Measurements from ENCODE around the gene OTOF. TPM values are rescaled to one million over a fixed set of nuclear protein-coding genes. Genes with fewer than 3 reads are reported as not detected.

Gene OTOF
- total RNA-seq, 1 experiment from 2014 or later, result 0.10 TPM

DNA sequence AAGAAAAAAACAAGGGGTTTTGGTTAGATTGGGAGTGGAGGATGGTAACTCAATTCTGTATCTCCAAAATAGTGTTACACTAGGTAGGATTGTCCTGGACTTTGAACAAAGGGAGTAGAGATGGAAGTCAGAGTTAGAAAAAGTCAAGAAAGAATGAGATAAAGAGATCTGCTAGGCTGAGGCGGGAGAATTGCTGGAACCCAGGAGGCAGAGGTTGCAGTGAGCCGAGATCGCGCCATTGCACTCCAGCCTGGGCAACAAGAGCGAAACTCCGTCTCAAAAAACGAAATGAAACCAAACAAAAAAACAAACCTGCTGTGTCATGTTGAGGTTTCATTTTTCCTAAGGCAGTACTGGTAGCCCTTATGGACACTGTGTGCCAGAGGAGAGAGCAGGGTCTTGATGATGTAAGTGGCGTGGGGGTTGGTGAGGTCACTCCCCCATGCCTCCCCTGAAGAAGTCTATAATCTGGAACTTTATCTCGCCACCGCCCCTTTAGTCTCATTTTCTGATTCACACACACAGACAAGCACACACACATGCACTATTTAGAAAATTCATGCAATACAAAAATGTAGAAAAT, 65.7 kb downstream of the OTOF start:
- Histone ChIP-seq H3K9ac (ENCODE audit: low read length) (no peak overlapping the region), H3K4me3 (replicated peaks in 1 of 2; ENCODE audit: low read depth in 1 of 2, low read length in 2 of 2) (no peak overlapping the region), H2AFZ (ENCODE audit: low read depth, low read length, poor library complexity, severe bottlenecking) (no peak overlapping the region), H4K20me1 (ENCODE audit: insufficient read depth) (no peaks in the 10 kb centered on the region; the same call in 1 of the 2 replicates), H3K79me2 (ENCODE audit: insufficient read depth, low read length) (no peaks in the 10 kb centered on the region), H3K27me3 (ENCODE audit: insufficient read depth, low read length) (no peaks in the 10 kb centered on the region), H3K36me3 (ENCODE audit: control insufficient read depth in 1 of 2, insufficient read depth in 2 of 2, low read length in 2 of 2) (no peaks in the 10 kb centered on the region), H3K4me1 (ENCODE audit: control insufficient read depth in 1 of 2, insufficient read depth in 2 of 2, low read length in 2 of 2) (no peaks in the 10 kb centered on the region), H3K9me2 (ENCODE audit: insufficient read depth) (no peaks in the 10 kb centered on the region), H3K9me3 (ENCODE audit: control insufficient read depth in 1 of 2, insufficient read depth in 1 of 2, low read depth in 1 of 2, low read length in 2 of 2) (no peaks in the 10 kb centered on the region), H3K4me2 (ENCODE audit: low read length) (no peak overlapping the region), H3K27ac (ENCODE audit: low read depth, low read length) (no peak overlapping the region)
- no peak for DNase-seq (ENCODE audit: low read depth, low spot score)
- ChIA-PET RAD21 (ENCODE audit: low non-redundant PET in 1 of 2, low total read pairs in 2 of 2, uncharacterized antibody in 2 of 2, unreplicated experiment in 2 of 2) (no interaction called here), CTCF (no interaction called here), POLR2A (no interaction called here)
- no peak for ATAC-seq
- intact Hi-C loops (cut with micrococcal nuclease), result no loop called here
- TF ChIP-seq SP1 (IDR thresholded peaks at IDR 0.05; ENCODE audit: low read depth) (no peak), ZFX (IDR thresholded peaks at IDR 0.05) (no peak), CEBPB (IDR thresholded peaks at IDR 0.05; ENCODE audit: low read depth) (no peak), POLR2A (IDR thresholded peaks at IDR 0.05; ENCODE audit: borderline replicate concordance, extremely low read depth, insufficient read depth, insufficient read length) (no peak), CBX3 (IDR thresholded peaks at IDR 0.05; ENCODE audit: low read depth) (no peak), EZH2phosphoT487 (IDR thresholded peaks at IDR 0.05; ENCODE audit: borderline replicate concordance) (no peak), TCF7L2 (IDR thresholded peaks at IDR 0.05; ENCODE audit: borderline replicate concordance, extremely low read depth, insufficient read depth, insufficient read length) (no peak), RAD21 (IDR thresholded peaks at IDR 0.05; ENCODE audit: low read depth) (no peak), FOSL1 (IDR thresholded peaks at IDR 0.05; ENCODE audit: low read depth) (no peak), ELF1 (IDR thresholded peaks at IDR 0.05; ENCODE audit: borderline replicate concordance, low read depth) (no peak), ZNF274 (IDR thresholded peaks at IDR 0.05; ENCODE audit: low read depth, low read length) (no peak), EZH2 (IDR thresholded peaks at IDR 0.05) (no peak), JUND (IDR thresholded peaks at IDR 0.05) (no peak)
- TF ChIP-seq, protein P1, sequence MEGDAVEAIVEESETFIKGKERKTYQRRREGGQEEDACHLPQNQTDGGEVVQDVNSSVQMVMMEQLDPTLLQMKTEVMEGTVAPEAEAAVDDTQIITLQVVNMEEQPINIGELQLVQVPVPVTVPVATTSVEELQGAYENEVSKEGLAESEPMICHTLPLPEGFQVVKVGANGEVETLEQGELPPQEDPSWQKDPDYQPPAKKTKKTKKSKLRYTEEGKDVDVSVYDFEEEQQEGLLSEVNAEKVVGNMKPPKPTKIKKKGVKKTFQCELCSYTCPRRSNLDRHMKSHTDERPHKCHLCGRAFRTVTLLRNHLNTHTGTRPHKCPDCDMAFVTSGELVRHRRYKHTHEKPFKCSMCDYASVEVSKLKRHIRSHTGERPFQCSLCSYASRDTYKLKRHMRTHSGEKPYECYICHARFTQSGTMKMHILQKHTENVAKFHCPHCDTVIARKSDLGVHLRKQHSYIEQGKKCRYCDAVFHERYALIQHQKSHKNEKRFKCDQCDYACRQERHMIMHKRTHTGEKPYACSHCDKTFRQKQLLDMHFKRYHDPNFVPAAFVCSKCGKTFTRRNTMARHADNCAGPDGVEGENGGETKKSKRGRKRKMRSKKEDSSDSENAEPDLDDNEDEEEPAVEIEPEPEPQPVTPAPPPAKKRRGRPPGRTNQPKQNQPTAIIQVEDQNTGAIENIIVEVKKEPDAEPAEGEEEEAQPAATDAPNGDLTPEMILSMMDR (IDR thresholded peaks at IDR 0.05 in 2 of 3, conservative IDR thresholded peaks at IDR 0.05 in 1 of 3; ENCODE audit: borderline replicate concordance in 1 of 3, insufficient read depth in 1 of 3, low read depth in 2 of 3, low read length in 2 of 3), result no peak
- TF ChIP-seq, protein P2, sequence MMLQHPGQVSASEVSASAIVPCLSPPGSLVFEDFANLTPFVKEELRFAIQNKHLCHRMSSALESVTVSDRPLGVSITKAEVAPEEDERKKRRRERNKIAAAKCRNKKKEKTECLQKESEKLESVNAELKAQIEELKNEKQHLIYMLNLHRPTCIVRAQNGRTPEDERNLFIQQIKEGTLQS (IDR thresholded peaks at IDR 0.05), result no peak
- TF ChIP-seq, protein P3, sequence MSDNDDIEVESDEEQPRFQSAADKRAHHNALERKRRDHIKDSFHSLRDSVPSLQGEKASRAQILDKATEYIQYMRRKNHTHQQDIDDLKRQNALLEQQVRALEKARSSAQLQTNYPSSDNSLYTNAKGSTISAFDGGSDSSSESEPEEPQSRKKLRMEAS (IDR thresholded peaks at IDR 0.05), result no peak
- no TSS peak for BruUV-seq (replicated peaks)

Data from HCT116 (cell line).